NCI-H526 (cell line): Measurements from ENCODE around the gene SEPSECS.
A peak's percentile ranks its signal among the peaks of the same experiment; 100 is the strongest.

Source experiments
- DNase-seq, 2 experiments: peaks; one replicate each; lab custom pipeline; 2025; lab: John Stamatoyannopoulos, UW

SEPSECS gene

GRCh38 chr4:25159837-25160713 is at the start of gene SEPSECS:
Gene SEPSECS (minus strand): TSS chr4:25160449. CDS start chr4:25160369, 80 bp downstream.
- peak; percentile 96 to 97 for DNase-seq

DNA sequence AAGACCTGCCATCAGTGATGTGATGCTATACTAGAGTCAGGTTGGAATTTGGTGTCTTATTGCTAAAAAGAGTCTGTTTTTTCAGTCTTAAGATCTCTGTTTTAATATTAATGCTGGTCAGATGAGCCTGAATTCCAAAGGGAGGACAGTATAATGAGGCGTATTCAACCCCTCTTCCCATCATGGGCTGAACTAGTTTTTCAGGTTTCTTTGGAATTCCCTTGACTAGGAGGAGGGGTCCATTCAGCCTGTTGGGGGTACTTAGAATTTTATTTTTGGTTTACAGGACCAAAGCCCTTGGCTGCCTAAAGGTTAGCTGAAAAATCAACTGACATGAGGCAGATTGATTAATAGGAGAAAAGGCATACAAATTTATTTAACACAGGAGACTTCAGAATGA is 49.5 kb upstream of the SEPSECS start:
- DNase-seq, result no peak

- DNase-seq, result no peak
Measured at GRCh38 chr4:25207997-25208396, 47.7 kb upstream of the SEPSECS start.

DNA sequence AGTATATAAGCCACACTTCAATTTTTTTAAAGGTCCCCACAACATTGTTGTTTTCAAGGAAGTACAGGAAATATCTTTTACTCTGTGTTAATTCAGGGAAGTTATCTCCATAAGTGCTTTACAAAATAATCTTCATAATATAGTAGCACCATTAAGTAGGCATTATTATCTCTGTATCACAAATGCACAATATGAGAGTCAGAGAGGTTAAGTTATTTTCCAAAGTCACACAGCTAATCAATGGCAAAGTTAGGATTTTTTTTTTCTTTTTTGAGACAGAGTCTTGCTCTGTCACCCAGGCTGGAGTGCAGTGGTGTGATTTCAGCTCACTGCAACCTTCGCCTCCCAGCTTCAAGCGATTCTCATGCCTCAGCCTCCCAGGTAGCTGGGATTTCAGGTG is 38.5 kb upstream of the SEPSECS start:
- DNase-seq, result no peak

DNA sequence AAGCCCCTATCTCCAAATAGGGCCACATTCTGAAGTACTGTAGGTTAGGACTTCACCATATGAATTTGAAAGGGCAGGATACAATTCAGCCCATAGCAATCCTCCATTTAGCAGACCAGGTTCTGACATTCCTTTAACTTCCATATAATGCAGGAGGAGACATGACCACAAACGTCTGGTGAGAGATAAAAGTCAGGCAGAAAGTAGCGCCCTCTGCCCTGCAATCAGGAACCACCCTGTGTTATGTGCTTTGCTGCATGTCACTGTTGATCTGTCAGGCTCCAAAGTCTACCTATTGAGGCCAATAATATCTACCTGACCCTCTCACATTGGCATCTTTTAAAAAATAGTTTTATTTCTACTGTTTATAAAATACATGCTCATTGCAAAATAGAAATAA is 30.2 kb upstream of the SEPSECS start:
- DNase-seq, result no peak

DNA sequence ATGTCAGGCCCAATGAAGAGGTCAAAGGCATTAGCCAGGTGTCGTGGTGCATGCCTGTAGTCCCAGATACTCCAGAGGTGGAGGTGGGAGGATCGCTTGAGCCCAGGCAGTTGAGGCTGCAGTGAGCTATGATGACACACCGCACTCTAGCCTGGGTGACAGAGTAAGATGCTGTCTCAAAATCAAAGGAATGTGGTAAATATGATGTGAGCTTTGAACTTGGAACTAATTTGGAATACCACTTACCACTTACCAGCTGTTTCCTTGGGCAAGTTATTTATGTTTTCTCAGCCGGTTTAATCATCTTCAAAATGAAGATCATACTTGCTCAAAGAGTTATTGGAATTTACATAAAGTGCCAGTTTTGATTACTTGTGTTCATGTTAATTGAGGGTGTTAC is 23.8 kb upstream of the SEPSECS start:
- DNase-seq, result no peak

DNA sequence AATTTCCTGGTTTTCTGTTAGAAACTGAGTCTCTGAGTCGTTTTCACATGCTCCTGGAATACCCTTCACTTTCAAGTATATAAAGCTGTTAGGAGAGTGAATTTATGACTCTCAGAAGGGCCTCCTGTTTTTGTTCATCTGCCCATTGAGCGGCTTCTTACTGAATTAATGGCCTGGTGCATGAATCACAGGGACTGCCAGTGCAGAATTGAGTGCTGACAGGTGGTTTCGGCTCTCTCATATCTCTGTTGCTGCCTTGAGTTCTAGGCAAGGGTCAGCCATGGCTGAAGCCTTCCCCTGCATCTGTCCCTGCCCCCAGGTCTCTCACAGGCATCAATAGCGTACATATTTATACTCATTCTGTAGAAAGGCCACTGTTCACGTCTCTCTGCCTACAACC is 22.7 kb upstream of the SEPSECS start:
- DNase-seq, result no peak

DNA sequence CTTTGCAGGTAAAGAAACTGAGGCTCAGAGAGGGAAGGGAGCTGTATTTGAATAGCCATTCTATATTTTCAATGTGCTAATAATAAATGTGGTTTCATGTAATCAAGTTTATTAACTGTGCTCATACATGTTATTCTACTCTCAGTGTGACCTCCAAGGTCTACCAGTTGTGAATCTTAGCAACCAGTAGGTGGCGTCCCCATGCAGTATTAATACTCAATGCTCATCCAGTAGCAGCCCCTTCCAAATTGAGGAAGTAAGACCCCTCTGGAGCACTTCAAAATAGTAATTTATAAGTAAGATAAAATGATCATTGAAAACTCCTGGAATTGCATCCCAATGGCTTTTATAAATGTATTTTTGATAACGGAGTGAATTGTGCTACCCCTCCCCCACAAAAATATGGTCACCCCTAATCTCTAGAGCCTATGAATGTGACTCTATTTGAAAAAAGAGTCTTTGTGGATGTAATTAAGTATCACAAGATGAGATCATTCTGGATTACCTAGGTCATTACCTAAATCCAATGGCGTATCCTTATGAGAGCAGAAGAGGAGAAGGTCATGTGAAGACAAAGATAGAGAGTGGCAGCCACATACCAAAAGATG is 20.4 kb upstream of the SEPSECS start:
- peak; percentile 7 to 63 for DNase-seq

GRCh38 chr4:25178838-25179261 is 18.6 kb upstream of the SEPSECS start:
- no peak for DNase-seq

- DNase-seq, result no peak
Measured at GRCh38 chr4:25177147-25177546, 16.9 kb upstream of the SEPSECS start.

DNA sequence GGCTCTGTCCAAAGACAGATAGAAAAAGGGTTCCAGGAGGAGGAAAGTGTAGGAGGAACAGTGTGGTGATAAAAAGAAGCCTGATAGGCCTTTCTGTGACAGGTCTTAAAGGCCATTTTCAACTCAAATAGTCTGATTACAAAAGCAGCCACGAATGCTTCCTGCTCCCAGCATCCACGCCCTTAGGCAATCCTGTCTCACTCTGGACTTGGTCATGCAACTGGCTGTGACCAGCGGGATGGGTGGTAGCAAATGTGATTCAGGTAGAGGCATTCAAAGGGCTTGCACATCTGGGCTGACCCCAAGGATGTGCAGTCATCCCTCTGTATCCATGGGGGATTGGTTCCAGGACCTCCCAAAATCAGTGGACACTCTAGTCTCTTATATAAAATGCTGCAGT is 14.4 kb upstream of the SEPSECS start:
- DNase-seq, result no peak

GRCh38 chr4:25172961-25173915 is 13.0 kb upstream of the SEPSECS start:
- no peak for DNase-seq

DNA sequence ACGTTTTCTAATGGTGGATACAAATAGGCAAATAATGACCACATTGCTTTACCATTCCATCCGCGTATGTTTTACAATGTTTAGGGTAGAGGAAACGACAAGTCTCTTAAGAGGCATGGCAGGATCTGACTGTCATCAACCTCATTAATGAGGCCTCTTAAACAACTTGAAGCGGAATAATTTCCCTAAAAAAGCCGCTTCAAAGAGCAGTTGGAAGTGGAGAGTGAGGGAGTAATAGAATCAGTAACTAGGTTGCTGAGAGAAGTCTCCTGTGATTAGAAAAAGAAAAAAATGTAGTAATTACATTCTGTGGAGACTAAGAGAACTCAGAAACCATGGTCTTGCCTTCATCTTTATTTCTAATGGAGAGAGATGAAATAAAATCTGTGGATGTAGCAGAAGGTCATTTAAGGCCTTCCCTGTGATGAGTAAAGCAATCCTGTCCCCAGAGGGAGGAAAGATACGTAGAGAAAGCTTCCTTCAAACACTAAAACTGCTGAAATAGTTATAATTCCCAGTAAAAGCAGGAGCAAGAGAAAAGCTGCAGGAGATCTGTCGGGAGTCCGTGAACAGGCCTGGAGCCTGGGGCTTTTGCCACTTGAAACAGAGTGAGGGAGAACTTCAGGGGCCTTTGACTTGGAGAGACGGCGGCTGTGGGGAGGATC is 11.1 kb upstream of the SEPSECS start:
- no peak for DNase-seq

DNA sequence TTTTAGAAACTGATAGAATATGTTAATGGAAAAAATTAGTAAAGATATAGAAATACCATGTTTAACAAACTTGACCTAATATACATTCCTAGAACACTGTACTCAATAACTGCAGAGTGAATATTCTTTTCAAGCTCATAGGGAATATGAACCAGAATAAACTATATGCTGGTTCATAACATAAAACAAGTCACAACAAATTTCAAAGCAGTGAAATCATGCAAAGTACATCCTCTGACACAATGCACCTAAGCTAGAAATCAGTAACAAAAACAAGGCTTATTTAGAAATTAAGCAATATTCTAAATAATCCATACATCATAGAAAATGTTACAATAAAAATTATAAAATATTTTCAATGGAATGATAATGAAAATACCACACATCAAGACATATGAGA is 9.2 kb upstream of the SEPSECS start:
- DNase-seq, result no peak

DNA sequence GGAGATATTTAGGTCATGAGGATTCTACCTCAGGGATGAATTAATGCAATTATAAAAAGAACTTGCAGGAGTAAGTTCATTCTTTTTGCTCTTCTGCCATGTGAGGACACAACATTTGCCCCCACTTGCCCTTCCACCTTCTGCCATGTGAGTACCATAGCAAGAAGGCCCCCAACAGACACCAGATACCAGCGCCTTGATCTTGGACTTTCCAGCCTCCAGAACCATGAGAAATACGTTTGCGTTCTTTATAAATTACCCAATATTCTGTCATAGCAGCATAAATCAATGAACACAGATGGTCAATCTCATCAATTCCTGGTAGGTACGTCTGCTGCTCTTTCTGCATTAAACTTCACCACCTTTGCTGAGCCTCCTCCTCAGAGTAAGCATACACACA is 5.7 kb upstream of the SEPSECS start:
- no peak for DNase-seq

DNA sequence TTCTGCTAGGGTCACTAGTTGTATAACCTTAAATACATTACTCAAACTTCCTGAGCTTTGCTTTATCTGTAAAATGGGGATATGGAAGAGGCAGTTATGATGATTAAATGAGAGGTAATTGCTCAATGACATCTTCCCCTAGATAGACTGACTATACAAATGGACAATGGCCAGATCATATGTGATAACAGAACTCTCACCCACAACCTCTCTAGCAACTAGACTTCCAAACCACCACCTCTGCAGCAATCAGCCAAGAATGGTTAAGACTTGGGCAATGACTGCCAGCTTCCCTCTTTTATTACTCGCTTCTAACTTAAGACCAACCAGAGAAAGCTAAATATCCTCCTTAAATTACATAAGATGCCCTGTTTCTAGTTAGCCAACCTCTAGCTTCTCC is 2.9 kb upstream of the SEPSECS start:
- DNase-seq, result no peak

DNA sequence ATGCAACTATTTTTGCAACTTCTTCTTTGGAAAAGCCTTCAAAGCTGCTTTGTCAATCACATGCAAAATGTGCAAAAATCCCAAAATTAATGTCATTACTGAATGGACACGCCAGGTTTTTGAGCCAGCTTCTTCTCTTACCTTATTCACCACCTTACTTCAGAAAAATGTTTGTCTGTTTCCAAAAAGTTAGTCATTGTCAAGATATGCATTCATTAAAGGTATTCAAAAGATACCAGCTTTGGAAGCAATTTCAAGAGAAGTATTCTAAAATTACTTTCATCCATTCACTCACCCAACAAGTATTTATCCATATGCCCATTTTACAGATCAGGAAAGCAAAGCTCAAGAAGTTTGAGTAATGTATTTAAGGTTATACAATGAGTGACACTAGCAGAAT is 2.3 kb upstream of the SEPSECS start:
- DNase-seq, result no peak

DNA sequence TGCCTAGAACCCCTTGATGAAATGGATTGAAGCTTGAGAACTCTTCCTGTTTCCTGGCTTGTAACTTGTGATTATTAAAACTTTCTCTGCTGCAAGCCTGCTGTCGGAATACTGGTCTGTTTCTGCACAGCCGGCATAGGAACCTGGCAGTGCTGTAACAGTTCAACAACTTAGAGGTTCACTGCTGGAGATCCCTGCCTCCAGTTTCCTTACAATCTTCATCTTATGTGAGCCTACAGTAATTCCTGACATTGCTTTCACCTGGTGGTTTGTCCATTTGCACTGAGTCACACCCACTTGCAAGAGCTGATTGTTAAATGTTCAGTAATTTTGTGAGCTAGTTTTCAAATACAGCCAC is 1.3 kb upstream of the SEPSECS start:
- DNase-seq, result peak in 1 of 2 experiments; percentile 4

GRCh38 chr4:25160714-25161592 is 704 bp upstream of the SEPSECS start:
- DNase-seq, result no peak

DNA sequence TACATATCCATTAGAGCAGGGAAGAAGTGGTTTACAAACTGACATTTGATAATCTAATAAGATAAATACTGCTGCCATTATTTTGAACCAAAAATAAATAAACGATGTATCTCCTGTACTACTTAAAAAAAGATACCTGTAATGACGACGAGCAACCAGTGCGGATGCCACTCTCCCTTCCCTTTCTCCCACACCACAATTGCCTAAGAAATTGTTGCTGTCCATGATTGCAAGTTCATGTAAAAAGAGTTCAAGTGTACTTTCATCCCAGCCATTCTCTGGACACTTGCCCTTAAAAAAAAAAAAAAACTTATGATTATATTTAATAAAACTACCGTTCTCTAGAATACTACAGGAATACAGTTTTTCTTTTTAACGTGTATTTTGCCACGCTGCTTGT is 1.4 kb downstream of the SEPSECS start:
- peak in 1 of 2 experiments; percentile 10 for DNase-seq

- DNase-seq, result no peak
Measured at GRCh38 chr4:25157081-25157480, 3.2 kb downstream of the SEPSECS start.
